ENCODE results near the gene HOXB3.

The HOXB3 gene

GRCh38 chr17:48547808-48548522 is 42.1 kb downstream of the HOXB3 start:
- ChIA-PET POLR2A (interaction anchor here (1.2 to 1.8 kb wide), 4 partner anchors 9 to 45 kb away, joined by 3 to 6 read pairs (median 4); partner anchors contain the start of gene HOXB5), CTCF (interaction anchor here (0.5 to 3.1 kb wide), 11 partner anchors 10 to 440 kb away, joined by 3 to 15 read pairs (median 4); no protein-coding TSS in a partner anchor)
- Histone ChIP-seq H3K4me3 (ENCODE audit: low read depth, low read length) (no peak overlapping the region), H3K4me1 (ENCODE audit: control insufficient read depth, insufficient read depth, low read length) (peaks cover 48% of the 10 kb centered on the region), H3K27ac (ENCODE audit: extremely low read depth, low read depth, low read length) (peak overlapping the region; percentile 100), H3K9me3 (ENCODE audit: control insufficient read depth, insufficient read depth, low read depth, low read length) (no peaks in the 10 kb centered on the region), H3K36me3 (ENCODE audit: control insufficient read depth in 2 of 2, insufficient read depth in 1 of 2, low read length in 2 of 2) (peaks cover 15 to 37% of the 10 kb centered on the region in 2 experiments)
- TF ChIP-seq ZNF292 (tag by site-specific recombination; IDR thresholded peaks at IDR 0.05; ENCODE audit: borderline replicate concordance, low read depth) (no peak), GLIS2 (tag by site-specific recombination; IDR thresholded peaks at IDR 0.05) (no peak), ZNF670 (tag by site-specific recombination; IDR thresholded peaks at IDR 0.05; ENCODE audit: low read depth) (no peak), GFI1B (tag by site-specific recombination; IDR thresholded peaks at IDR 0.05) (no peak), SALL2 (tag by site-specific recombination; IDR thresholded peaks at IDR 0.05; ENCODE audit: borderline replicate concordance) (no peak), ZNF335 (tag by site-specific recombination; conservative IDR thresholded peaks at IDR 0.05) (peak; percentile 57; the same call in 1 of the 2 replicates), ZFP3 (tag by site-specific recombination; IDR thresholded peaks at IDR 0.05; ENCODE audit: low read depth) (no peak), ZBTB6 (tag by site-specific recombination; IDR thresholded peaks at IDR 0.05) (peak; percentile 97), ZNF324 (tag by site-specific recombination; IDR thresholded peaks at IDR 0.05) (no peak), ZNF791 (tag by site-specific recombination; IDR thresholded peaks at IDR 0.05) (no peak), MEIS1 (CRISPR knock-in tag; IDR thresholded peaks at IDR 0.05; ENCODE audit: borderline replicate concordance) (no peak), PRDM1 (tag by site-specific recombination; IDR thresholded peaks at IDR 0.05) (0 out of 2 replicates have a peak, but pooled peaks have one; percentile 69), ZNF501 (tag by site-specific recombination; IDR thresholded peaks at IDR 0.05) (peak; percentile 67), ZFP69B (tag by site-specific recombination; IDR thresholded peaks at IDR 0.05) (no peak), ZBTB20 (tag by site-specific recombination; IDR thresholded peaks at IDR 0.05) (peak; percentile 8; the same call in 1 of the 2 replicates), ZNF548 (tag by site-specific recombination; IDR thresholded peaks at IDR 0.05) (no peak), SCRT2 (tag by site-specific recombination; IDR thresholded peaks at IDR 0.05) (no peak), ZNF513 (tag by site-specific recombination; IDR thresholded peaks at IDR 0.05) (peak; percentile 59), ZNF473 (tag by site-specific recombination; IDR thresholded peaks at IDR 0.05) (no peak), PRDM6 (tag by site-specific recombination; IDR thresholded peaks at IDR 0.05) (peak; percentile 89), PRDM4 (tag by site-specific recombination; IDR thresholded peaks at IDR 0.05) (peak; percentile 78), KLF16 (tag by site-specific recombination; IDR thresholded peaks at IDR 0.05) (0 out of 2 replicates have a peak, but pooled peaks have one; percentile 23), ZBTB7A (tag by site-specific recombination; IDR thresholded peaks at IDR 0.05; ENCODE audit: low read depth) (no peak), ZSCAN30 (tag by site-specific recombination; IDR thresholded peaks at IDR 0.05) (peak; percentile 38; the same call in 1 of the 2 replicates), ZNF398 (tag by site-specific recombination; IDR thresholded peaks at IDR 0.05) (no peak), ZNF121 (tag by site-specific recombination; IDR thresholded peaks at IDR 0.05) (no peak), ZNF449 (tag by site-specific recombination; IDR thresholded peaks at IDR 0.05) (peak; percentile 98), ZNF600 (tag by site-specific recombination; IDR thresholded peaks at IDR 0.05) (no peak)

Measured in HEK293 (cell line).